OCI-LY3 (cell line): Measurements from ENCODE around the gene ECI2.

Source experiments
- EZH2phosphoT487 ChIP-seq: fragments of 200-600 bp; shearing (Covaris generic); IDR thresholded peaks from 2 replicates; pipeline ENCODE4 v1.6.1; 2018; ENCODE audit warnings: antibody characterized with exemption, mixed run types, low read depth
- TF ChIP-seq, protein P1 (sequence below): fragments of 200-600, 300-600 bp; sonication (generic); IDR thresholded peaks from 2 replicates; pipeline ENCODE4 v1.5.1; 2014; ENCODE audit warnings: antibody characterized with exemption, low read length, low read depth

DNA sequence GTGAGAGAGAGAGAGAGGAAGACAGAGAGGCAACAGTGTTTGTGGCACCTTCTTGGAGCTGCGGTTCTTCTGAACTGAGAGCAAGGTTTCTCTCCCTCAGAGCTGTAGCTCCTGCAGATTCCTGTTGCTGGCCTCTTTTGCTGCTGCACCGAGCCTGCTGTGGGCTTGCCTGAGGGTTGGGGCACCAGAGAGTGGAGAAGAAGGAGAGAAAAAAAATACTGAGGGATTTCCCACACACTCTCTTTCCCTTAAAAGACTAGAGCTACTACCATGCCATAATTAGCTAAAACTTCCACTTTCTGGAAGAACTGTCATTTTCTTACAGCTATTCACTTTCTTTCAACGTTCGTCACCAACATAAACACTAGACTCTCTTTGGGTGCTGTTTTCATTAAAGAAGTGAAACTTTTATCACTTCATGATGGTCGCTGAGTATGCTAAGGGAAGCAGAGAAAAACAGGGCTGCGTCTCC, 18.2 kb upstream of the ECI2 start:
- TF ChIP-seq, protein P1, sequence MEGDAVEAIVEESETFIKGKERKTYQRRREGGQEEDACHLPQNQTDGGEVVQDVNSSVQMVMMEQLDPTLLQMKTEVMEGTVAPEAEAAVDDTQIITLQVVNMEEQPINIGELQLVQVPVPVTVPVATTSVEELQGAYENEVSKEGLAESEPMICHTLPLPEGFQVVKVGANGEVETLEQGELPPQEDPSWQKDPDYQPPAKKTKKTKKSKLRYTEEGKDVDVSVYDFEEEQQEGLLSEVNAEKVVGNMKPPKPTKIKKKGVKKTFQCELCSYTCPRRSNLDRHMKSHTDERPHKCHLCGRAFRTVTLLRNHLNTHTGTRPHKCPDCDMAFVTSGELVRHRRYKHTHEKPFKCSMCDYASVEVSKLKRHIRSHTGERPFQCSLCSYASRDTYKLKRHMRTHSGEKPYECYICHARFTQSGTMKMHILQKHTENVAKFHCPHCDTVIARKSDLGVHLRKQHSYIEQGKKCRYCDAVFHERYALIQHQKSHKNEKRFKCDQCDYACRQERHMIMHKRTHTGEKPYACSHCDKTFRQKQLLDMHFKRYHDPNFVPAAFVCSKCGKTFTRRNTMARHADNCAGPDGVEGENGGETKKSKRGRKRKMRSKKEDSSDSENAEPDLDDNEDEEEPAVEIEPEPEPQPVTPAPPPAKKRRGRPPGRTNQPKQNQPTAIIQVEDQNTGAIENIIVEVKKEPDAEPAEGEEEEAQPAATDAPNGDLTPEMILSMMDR = no peak
- no peak for TF ChIP-seq EZH2phosphoT487
